ENCODE data around the gene ABHD12B.
"Not testable (repeated sequence)": the region's sequence is repeated elsewhere in the genome, so short reads cannot be mapped to it uniquely, and the experiment has no call there.

Gene ABHD12B

GRCh38 chr14:50935126-50936015 lies 63.5 kb downstream of the ABHD12B start:
- DNase-seq (ENCODE audit: low read depth, low spot score): no peak

DNA sequence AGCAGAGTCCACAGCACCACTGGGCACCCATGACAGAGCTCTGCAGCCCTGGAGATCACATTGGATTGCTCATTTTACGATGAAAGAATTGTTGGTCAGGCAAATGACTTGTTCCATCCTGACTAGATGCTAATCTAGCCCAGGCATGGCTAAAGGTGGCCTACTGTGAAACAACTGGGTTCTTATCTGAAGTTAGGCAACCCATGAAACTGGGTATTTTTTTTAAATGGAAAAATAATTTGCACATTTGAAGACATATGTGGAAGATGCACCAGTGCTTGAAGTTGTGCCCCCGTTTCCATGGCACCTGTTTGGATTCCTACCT lies 64.1 kb downstream of the ABHD12B start:
- DNase-seq (ENCODE audit: low read depth, low spot score): no peak

GRCh38 chr14:50936882-50937281 lies 65.0 kb downstream of the ABHD12B start:
- no peak for DNase-seq (ENCODE audit: low read depth, low spot score)

DNA sequence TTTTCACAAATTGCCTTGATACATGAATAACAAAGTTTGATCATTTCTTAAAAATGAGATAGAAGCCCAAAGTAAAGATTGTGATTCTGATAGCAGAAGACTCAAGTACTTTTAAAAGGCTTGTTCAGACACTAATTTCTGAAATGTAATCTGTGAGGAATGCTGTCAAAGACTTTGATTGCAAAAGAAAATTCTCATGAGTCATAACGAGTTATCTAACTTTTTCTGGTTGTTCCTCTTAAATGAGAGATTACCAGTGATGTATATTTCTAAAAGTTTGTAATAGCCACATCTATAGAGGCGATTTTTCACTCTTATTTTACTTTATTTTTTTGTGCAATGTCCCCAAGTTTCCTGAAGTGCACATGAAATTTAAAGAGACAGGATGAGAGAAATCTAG lies 65.5 kb downstream of the ABHD12B start:
- no peak for DNase-seq (ENCODE audit: low read depth, low spot score)

GRCh38 chr14:50937800-50938199 lies 65.9 kb downstream of the ABHD12B start:
- no peak for DNase-seq (ENCODE audit: low read depth, low spot score)

DNA sequence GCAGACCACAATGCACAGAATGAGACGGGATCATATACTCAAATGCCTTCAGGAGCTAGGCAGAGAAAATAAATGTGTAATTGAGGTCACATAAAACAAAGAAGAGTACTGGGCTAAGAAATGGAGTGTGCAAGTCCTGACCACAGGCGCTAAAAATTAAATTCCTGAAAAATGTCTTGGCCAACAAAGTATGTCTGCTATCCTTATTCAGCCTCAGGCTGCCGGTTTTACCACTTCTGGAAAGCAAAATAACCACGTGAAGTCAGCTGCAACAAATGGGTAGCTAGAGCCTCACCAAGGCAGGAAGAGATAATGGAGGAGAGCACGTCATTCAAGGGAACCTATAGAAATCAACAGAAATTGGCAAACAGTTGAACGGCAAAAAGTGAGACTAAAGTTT lies 69.3 kb downstream of the ABHD12B start:
- DNase-seq (ENCODE audit: low read depth, low spot score): peak; percentile 87

- DNase-seq (ENCODE audit: low read depth, low spot score): not testable (repeated sequence)
These were observed 69.8 kb downstream of the ABHD12B start for GRCh38 chr14:50941638-50942037.

- peak; percentile 72 for DNase-seq (ENCODE audit: low read depth, low spot score)
These were observed 71.5 kb downstream of the ABHD12B start for GRCh38 chr14:50943261-50943942.

GRCh38 chr14:50943943-50944646 lies 72.2 kb downstream of the ABHD12B start, which contains the start of gene PYGL:
PYGL (minus strand) TSS chr14:50944483; CDS start chr14:50944403, 80 bp downstream.
- peak; percentile 89 for DNase-seq (ENCODE audit: low read depth, low spot score)

GRCh38 chr14:50944647-50945413 lies 73.0 kb downstream of the ABHD12B start:
- DNase-seq (ENCODE audit: low read depth, low spot score): peak; percentile 65

DNA sequence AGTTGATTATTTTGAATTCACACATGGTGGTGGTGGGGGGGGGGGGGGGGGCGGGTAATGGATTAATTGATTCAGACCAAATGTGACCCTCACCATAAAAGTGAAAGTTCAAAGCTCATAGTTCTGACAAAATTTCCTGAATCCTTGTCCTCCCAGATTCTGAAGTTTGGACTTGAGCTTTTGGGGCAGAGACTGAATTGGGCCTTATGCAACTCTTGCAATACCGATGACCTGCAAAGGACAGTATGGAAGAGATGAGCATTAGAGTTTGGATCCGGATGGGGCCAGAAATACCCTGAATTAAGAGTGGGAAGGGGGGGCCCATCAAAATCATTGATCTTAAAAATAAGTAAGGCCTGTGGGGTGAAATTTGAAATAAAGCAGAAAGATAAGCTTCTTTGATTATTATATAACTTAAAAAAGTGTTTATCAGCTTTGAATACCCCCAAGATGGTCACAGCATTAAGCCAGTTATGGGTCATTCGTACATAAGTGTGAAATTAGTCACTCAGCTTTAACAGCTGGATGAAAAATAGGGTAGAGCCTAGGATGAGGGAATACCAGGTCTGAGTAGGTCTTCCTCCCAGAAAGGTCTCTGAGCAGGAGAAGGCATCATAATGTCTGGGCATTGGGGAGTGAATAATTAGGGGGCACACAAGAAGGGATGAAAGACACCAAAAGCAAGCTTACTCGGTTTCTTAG lies 74.5 kb downstream of the ABHD12B start:
- no peak for DNase-seq (ENCODE audit: low read depth, low spot score)

DNA sequence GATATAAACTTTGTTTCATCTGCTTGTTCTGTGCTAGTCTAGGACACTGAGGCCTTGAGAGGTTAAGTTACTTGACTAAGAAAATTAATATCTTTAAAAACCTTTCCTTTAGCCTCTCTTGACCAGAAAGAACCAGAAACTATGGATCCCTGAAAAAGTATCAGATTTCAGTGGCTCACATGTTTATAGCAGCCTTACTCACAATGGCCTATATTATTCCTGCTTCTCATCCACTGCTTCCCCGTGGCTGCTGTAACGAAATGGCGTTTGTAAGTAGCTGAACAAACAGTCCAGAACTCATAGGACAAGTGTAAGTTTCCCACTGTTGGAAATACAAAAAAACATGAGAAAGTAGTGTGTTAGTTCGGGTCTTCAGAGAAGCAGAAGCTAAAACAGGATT lies 75.6 kb downstream of the ABHD12B start:
- DNase-seq (ENCODE audit: low read depth, low spot score): peak; percentile 43

- DNase-seq (ENCODE audit: low read depth, low spot score): no peak
These were observed 76.4 kb downstream of the ABHD12B start for GRCh38 chr14:50948205-50948604.

GRCh38 chr14:50951032-50951431 lies 79.2 kb downstream of the ABHD12B start:
- no peak for DNase-seq (ENCODE audit: low read depth, low spot score)

- DNase-seq (ENCODE audit: low read depth, low spot score): no peak
These were observed 81.6 kb downstream of the ABHD12B start for GRCh38 chr14:50953502-50953901.

Data from astrocyte of the hippocampus (primary cell).